ENCODE data around the gene MRM2. TPM values are rescaled to one million over a fixed set of nuclear protein-coding genes. Genes with fewer than 3 reads are reported as not detected.

The MRM2 gene
- total RNA-seq, 4 donors from 2014 or later = 16.0 to 21.9 (median 17.8) TPM

- 80% methylated on average over 1 of the region's 21 CpGs; no CpG with 5 or more reads in 1 of the 2 donors for WGBS, 2 donors (ENCODE audit: low coverage in 1 of 2)
- no peak for ATAC-seq
- Histone ChIP-seq H3K36me3 (peaks cover 0 to 59% of the 10 kb centered on the region in 2 donors), H3K27me3 (no peaks in the 10 kb centered on the region), H3K27ac (no peak overlapping the region), H3K4me3 (no peak overlapping the region), H3K9me3 (peaks cover 0 to 8% (median 0%) of the 10 kb centered on the region in 3 donors), H3K4me1 (peaks cover 0 to 13% (median 0%) of the 10 kb centered on the region in 3 donors)
- TF ChIP-seq EP300 (IDR thresholded peaks at IDR 0.05) (no peak), POLR2A (IDR thresholded peaks at IDR 0.05) (no peak), CTCF (IDR thresholded peaks at IDR 0.05) (no peak), POLR2AphosphoS5 (IDR thresholded peaks at IDR 0.05) (no peak)
Measured at GRCh38 chr7:2197436-2198155, 44.4 kb downstream of the MRM2 start.

- no peak overlapping the region for H3K27ac ChIP-seq
- TF ChIP-seq POLR2A (IDR thresholded peaks at IDR 0.05) = no peak
- ATAC-seq = no peak
- H3K4me3 ChIP-seq = no peak overlapping the region
- H3K36me3 ChIP-seq = peaks cover 0 to 63% of the 10 kb centered on the region in 2 donors
- H3K9me3 ChIP-seq = peaks cover 0 to 8% (median 0%) of the 10 kb centered on the region in 3 donors
- no peaks in the 10 kb centered on the region for H3K27me3 ChIP-seq
- peaks cover 0 to 11% (median 0%) of the 10 kb centered on the region in 3 donors for H3K4me1 ChIP-seq
- WGBS, 2 donors (ENCODE audit: low coverage in 1 of 2) = 87 to 100% methylated on average over 1 to 9 of the region's 32 CpGs
Measured at GRCh38 chr7:2196381-2197378, 45.3 kb downstream of the MRM2 start.

DNA sequence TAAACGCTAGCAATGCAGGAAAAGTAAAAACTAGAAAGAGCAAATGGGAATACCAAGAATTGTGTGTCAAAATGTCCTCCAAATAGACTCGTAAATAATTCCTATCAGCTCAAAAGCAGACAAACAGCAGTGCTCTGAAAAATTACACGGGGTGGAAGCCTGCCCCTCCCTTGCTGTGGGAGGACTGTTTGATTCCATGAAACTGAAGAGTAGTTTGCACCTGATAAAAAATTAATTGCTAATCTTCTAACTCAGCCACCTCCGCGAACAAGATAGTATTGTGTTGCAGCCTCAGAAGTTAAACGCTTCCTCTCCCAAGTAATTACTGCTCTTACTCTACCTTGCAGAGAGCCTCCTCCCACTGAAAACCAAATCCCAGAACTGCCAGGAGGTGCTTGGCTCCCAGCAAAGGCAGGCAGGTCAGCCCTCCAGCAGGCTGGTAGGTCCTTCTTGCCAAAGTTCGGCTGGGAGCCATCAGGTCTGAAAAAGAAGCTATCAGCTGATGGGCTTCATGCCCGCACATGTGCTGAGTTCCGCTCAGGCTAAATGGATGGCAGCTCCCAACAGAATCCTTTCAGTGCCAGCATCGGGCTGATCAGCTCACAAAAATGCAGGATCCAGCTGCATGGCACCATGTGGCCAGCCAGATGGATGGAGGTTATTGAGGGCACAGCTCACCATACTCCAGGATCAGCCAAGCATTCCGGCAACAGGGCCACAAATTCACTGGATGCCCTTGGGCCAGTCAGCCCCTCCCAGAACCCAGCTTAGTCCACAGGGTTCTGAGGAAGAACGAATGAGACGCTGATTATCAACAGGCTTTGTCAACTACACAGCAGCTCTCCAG is 46.4 kb downstream of the MRM2 start:
- no peak for TF ChIP-seq EP300 (IDR thresholded peaks at IDR 0.05)
- no peak for TF ChIP-seq CTCF (IDR thresholded peaks at IDR 0.05)
- no peak for TF ChIP-seq POLR2AphosphoS5 (IDR thresholded peaks at IDR 0.05)
- H3K27ac ChIP-seq = no peak overlapping the region
- no peaks in the 10 kb centered on the region for H3K27me3 ChIP-seq
- no peak for ATAC-seq
- peaks cover 0 to 8% (median 0%) of the 10 kb centered on the region in 3 donors for H3K9me3 ChIP-seq
- H3K4me3 ChIP-seq = no peak overlapping the region
- peaks cover 0 to 57% of the 10 kb centered on the region in 2 donors for H3K36me3 ChIP-seq
- WGBS, 2 donors (ENCODE audit: low coverage in 1 of 2) = 92 to 99% methylated on average over 5 to 6 of the region's 13 CpGs
- peaks cover 0 to 11% (median 0%) of the 10 kb centered on the region in 3 donors for H3K4me1 ChIP-seq

DNA sequence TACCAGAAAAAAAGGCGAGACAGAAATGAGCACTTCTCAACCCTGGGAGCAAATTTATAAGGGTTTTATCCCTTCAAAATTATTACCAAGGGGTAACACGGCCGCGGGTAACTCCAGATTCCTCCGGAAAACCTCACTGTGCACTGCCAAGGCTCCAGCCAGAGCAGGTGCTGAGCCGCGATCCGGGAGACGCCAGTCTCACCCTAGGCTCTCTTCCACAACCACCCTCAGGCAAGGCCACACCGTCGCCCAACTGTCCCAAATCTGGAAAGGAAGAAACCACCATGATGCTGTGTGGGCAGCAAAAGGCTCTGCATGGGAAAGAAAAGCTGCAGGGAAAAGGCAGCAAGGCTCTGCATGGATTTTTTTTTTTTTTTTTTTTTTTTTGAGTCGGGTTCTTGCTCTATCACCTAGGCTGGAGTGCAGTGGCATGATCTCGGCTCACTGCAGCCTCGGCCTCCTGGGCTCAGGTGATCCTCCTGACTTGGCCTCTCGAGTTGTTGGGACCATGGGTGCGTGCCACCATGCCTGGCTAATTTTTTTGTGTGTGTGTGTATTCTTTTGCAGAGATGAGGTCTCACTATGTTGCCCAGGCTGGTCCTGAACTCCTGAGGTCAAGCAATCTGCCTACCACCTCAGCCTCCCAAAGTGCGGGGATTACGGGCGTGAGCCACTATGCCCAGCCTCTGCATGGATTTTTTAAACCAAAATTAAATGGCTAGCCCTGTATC is 48.3 kb downstream of the MRM2 start:
- ATAC-seq = no peak
- Histone ChIP-seq H3K36me3 (peaks cover 0 to 49% of the 10 kb centered on the region in 2 donors), H3K27ac (no peak overlapping the region), H3K27me3 (no peaks in the 10 kb centered on the region), H3K4me3 (no peak overlapping the region), H3K9me3 (peaks cover 0 to 8% (median 0%) of the 10 kb centered on the region in 3 donors), H3K4me1 (peaks cover 0 to 11% (median 0%) of the 10 kb centered on the region in 3 donors)
- no peak for TF ChIP-seq POLR2A (IDR thresholded peaks at IDR 0.05)
- TF ChIP-seq EP300 (IDR thresholded peaks at IDR 0.05) = no peak
- no peak for TF ChIP-seq CTCF (IDR thresholded peaks at IDR 0.05)
- 72 to 92% methylated on average over 4 to 8 of the region's 19 CpGs for WGBS, 2 donors (ENCODE audit: low coverage in 1 of 2)

Measured in gastroesophageal sphincter (tissue), 4 donors.